PFSK-1 (cell line): Measurements from ENCODE around the gene IER5.

Experiments used
- POLR2AphosphoS5 ChIP-seq: IDR thresholded peaks from 2 replicates; pipeline ENCODE4 v1.6.1; 2012; ENCODE audit warnings: low read depth, mild to moderate bottlenecking, control low read depth, low read length, moderate library complexity
- REST ChIP-seq, 2 experiments: IDR thresholded peaks; 2 replicates each; pipeline versions ENCODE4 v1.6.1 to v1.8.0; 2011 to 2012; ENCODE audit warnings: low read depth in 2 of 2, low read length in 2 of 2, control low read depth in 1 of 2, inconsistent platforms in 1 of 2, mild to moderate bottlenecking in 1 of 2, moderate library complexity in 1 of 2; ENCODE audit not compliant: insufficient read depth in 1 of 2
- SIN3A ChIP-seq: IDR thresholded peaks from 2 replicates; pipeline ENCODE4 v1.6.1; 2012; ENCODE audit warnings: mild to moderate bottlenecking, low read length, moderate library complexity, borderline replicate concordance; ENCODE audit not compliant: insufficient read depth
- TAF1 ChIP-seq: IDR thresholded peaks from 2 replicates; pipeline ENCODE4 v1.6.1; 2012; ENCODE audit warnings: low read length, control low read depth, borderline replicate concordance; ENCODE audit not compliant: insufficient read depth

DNA sequence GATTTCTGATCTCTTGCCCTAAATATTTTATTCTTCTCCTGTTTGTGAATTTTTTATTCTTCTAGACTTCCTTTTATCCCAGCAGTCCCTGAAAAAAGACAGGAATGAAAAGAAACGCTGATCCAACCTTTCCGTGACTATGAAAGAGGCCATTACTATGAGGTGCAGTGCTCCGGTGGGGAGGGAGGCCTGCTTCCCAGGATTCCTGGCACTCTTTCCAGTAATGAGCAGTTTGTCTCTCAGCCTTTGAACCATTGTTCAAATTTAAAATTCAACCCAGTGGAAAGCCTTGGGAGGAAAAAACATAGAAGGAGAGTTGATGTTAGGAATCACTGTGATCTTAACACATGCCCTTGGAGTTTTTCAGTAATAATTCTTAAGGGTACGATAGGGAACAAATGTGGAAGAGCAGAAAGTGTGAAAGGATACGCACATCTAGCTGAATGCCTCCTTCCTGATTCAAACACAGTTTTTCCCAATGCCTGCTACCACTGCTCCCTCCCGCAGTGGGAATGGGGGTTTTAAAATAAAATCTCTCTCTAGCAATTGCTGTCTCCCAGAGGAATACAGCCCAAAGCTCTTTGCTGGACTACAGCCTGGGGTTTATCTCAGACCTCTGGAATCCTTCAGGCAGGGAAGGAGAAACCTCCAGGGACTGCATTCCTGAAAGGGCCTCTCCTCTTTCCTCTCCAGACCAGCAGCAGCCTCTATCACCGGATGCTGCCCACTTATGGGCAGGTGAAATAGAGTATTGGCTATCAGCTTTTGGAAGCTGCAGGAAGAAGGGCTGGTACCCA is 6.1 kb downstream of the IER5 start:
- no peak for TF ChIP-seq POLR2AphosphoS5
- TF ChIP-seq SIN3A, result no peak
- TF ChIP-seq REST (IDR thresholded peaks at IDR 0.05; ENCODE audit: insufficient read depth in 1 of 2, low read depth in 2 of 2, low read length in 2 of 2), result no peak
- no peak for TF ChIP-seq TAF1
